Measurements from ENCODE around the gene KRT1.
"Not testable (repeated sequence)": the region's sequence is repeated elsewhere in the genome, so short reads cannot be mapped to it uniquely, and the experiment has no call there.

Gene KRT1

GRCh38 chr12:52680363-52680762 lies at the start of gene KRT1:
Gene KRT1 (minus strand): TSS chr12:52680407. CDS start chr12:52680348, 59 bp downstream.
- no peak for DNase-seq

DNA sequence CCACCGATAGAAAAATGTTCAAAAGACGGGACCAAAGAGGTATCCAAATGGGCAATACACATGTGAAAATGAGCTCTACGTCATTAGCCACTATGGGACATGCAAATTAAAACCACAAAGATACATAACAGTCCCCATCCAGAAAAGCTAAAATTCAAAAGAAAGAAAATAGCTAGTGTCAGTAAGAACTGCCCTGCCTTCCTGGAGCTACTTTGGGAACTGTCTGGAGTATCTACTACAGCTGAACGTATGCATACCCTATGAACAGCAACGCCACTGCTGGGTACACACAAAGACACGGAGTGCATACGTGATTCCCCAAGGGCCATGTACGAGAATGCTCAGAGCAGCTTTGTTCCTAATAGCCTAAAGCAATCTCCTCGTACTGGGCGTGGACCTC lies 48.9 kb upstream of the KRT1 start:
- no peak for DNase-seq

- DNase-seq: no peak
Measured at GRCh38 chr12:52728374-52728773, 48.2 kb upstream of the KRT1 start.

- no peak for DNase-seq
Measured at GRCh38 chr12:52727037-52727436, 46.8 kb upstream of the KRT1 start.

DNA sequence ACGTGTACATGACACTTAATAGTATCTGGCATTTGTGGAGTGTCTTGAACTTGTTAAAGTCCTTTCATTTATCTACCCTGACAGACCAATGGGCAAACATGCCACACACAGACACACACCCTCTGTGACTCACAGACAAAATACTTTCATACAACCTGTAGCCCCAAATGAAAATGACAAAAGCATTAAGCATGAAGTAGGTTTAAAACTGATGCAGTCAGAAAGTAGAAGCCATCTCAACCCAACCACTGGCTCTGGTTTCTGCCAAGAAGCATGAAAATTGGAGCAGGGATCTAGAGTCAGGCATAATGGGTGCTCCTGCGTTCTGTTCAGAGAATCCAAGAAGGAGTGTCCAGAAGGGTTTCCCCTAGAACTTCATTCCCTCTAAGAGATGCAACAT lies 46.2 kb upstream of the KRT1 start:
- DNase-seq: no peak

DNA sequence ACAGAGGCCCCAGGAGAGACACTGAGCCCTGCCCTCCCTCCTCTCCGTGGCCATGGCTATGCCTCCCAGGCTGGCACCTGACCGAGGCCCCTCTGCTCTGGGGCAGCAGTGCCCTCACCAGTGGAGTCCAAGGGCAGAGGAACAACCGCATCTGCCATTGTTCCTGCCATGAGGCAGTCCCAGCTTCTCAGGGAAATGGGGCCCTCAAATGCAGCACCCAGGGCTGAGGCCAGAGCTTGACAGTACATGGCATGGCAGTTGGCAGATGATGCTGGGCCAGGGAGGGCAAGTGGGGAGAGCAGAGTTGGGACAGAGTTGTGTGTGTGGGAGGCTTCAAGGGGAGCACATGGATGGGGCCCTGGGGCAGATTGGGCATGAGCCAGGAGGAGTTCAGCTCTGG lies 44.2 kb upstream of the KRT1 start:
- DNase-seq: no peak

- no peak for DNase-seq
Measured at GRCh38 chr12:52722680-52723079, 42.5 kb upstream of the KRT1 start.

DNA sequence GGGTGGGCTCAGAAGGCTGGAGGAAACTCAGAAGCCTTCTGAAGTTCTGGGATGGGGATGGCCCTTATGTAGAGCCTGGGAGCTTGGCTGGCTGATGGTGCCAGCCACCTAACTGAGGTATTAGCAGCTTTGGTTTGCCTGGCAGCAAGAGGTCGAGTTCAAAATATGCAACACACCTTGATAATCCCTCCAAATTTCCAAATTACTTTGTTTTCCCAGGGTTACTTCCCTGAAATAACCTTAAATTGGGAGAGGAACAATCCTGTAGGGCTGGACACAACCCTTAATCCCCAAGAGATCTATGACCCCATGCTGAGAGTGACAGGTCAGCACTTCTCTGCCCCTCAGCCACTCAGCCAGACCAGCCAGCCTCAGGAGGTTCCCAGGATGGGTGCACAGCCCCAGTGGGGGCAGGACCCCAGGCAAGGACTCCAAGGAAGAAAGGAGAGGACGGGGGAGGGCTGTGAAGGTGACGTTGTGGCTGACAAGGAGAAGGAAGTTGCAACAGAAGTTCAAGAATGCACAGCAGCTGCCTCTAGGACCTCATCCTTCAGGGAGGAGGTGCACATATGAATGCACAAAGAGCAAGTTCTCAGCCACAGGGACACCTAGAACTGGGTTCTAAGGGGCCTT lies 41.7 kb upstream of the KRT1 start:
- DNase-seq: no peak

- no peak for DNase-seq
Measured at GRCh38 chr12:52720365-52720886, 40.2 kb upstream of the KRT1 start.

GRCh38 chr12:52716061-52716460 lies 35.9 kb upstream of the KRT1 start:
- DNase-seq: no peak

GRCh38 chr12:52715416-52715815 lies 35.2 kb upstream of the KRT1 start:
- DNase-seq: no peak

GRCh38 chr12:52714887-52715281 lies 34.7 kb upstream of the KRT1 start:
- no peak for DNase-seq

- no peak for DNase-seq
Measured at GRCh38 chr12:52713960-52714886, 34.0 kb upstream of the KRT1 start.

- not testable (repeated sequence) for DNase-seq
Measured at GRCh38 chr12:52712122-52712521, 31.9 kb upstream of the KRT1 start.

GRCh38 chr12:52710730-52711129 lies 30.5 kb upstream of the KRT1 start:
- DNase-seq: no peak

DNA sequence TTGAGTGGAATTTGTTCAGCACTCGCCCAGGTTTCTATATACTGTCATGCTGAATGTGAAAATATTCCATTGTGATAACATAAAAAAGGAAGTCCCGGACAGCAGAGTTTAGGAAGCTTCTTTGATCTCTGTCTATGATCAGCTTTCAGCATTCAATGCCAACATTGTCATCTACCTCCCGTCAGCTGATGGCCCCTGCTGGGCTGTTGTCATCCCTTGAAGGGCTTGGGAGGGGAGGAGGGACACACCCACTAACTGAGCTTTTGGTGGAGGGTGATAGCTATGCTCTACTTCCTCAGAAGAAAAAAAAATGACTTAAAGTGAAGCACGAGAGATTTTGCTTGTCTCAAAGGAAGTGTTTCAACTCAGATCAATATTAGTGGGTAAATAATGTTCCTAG lies 27.8 kb upstream of the KRT1 start:
- no peak for DNase-seq

GRCh38 chr12:52704464-52704863 lies 24.3 kb upstream of the KRT1 start:
- DNase-seq: no peak

GRCh38 chr12:52703878-52704277 lies 23.7 kb upstream of the KRT1 start:
- DNase-seq: no peak

GRCh38 chr12:52703424-52703823 lies 23.2 kb upstream of the KRT1 start, which contains the start of gene KRT77:
Gene KRT77 (minus strand): TSS chr12:52703524. CDS start chr12:52703434, 90 bp downstream.
- DNase-seq: no peak

GRCh38 chr12:52702338-52702737 lies 22.1 kb upstream of the KRT1 start:
- DNase-seq: no peak

- DNase-seq: no peak
Measured at GRCh38 chr12:52701281-52701680, 21.1 kb upstream of the KRT1 start.

DNA sequence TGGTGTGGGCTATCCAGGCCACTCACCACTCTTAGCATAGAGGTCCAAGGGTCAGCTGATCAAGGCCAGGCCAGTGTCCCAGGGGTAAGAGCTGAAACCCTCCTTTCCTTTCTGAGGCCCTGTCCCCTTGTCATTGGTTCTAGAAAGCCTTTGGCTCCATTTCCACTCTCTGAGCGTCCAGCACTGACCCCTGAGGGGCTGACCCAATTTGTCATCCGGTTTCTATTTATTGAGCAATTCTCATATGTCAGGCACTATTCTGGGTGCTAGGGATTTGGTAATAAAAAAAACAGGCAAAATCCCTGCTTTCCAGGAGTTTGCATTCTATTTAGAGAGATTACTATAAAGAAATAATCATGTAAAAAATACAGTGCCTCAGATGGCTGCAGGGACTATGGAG lies 19.8 kb upstream of the KRT1 start:
- no peak for DNase-seq

GRCh38 chr12:52699373-52699772 lies 19.2 kb upstream of the KRT1 start:
- no peak for DNase-seq

Data from DMS79 (cell line).